HG02938 (cell line): ENCODE data around the gene HSPG2.
"Not testable (repeated sequence)": the region's sequence is repeated elsewhere in the genome, so short reads cannot be mapped to it uniquely, and the experiment has no call there.

Source experiments
- ATAC-seq: cut with Tn5 transposase; IDR thresholded peaks from one replicate; pipeline ENCODE4 v1.9.1; 2021; ENCODE audit warnings: mild to moderate bottlenecking, moderate library complexity; ENCODE audit not compliant: unreplicated experiment

Gene HSPG2

DNA sequence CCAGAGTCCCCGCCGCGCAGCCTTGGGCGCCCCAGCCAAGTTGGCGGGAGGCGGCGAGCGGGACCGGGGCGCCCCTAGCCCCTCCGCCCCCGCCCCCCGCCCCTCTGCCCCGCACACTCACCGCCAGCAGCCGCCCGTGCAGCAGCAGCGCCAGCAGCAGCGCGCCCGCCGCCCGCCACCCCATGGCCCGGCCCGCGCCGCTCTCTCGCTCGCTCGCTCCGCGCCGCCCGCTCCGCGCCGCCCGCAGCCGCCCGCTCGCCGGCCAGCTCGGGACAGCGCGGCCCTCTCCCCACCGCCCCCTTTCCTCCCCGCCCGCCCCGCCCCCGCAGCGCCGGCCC, at the start of gene HSPG2:
Gene HSPG2, minus strand, starts transcription at position 277 of the 338 bp plus-strand sequence. Its CDS starts 93 bp downstream, at position 184.
- no peak for ATAC-seq

DNA sequence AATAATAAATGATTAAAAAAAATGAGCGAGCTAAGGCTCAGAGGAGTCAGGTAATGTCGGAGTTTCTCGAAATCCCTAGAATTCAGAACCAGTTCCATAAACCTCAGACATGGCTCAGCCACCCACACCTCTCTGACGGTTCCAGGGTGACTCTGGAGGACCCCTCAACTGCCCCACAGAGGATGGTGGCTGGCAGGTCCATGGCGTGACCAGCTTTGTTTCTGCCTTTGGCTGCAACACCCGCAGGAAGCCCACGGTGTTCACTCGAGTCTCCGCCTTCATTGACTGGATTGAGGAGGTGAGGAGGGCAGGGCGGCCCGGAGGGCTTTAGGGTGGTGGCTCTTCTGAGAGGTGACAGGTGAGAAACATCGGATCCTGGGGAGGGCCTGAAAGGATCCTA, 49.3 kb upstream of the HSPG2 start:
- ATAC-seq, result not testable (repeated sequence)

DNA sequence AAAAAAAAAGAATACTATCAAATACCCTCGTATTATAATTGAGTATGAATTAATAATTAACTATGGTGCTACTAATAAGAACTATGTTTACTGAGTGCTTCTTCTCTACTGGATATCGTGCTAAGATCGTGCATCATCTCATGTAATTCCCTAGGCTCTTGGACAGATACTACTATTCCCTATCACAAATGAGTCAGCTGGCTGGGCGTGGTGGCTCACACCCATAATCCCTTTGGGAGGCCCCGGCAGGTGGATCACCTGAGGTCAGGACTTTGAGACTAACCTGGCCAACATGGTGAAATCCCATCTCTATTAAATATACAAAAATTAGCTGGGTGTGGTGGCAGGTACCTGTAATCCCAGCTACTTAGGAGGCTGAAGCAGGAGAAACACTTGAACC, 48.8 kb upstream of the HSPG2 start:
- not testable (repeated sequence) for ATAC-seq

DNA sequence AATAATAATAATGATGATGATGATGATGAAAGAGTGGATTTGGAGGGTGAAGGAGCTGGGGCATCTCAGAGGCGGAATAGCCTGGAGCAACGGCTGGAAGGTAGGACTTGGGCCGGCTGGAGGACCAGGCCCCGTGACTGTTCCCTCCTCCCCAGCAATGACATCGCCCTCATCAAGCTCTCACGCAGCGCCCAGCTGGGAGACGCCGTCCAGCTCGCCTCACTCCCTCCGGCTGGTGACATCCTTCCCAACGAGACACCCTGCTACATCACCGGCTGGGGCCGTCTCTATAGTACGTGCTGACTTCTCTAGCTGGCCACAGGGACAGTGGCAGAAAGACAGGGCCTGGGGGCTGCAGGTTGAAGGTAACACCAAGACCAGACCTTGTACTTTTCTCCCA, 46.4 kb upstream of the HSPG2 start:
- not testable (repeated sequence) for ATAC-seq

DNA sequence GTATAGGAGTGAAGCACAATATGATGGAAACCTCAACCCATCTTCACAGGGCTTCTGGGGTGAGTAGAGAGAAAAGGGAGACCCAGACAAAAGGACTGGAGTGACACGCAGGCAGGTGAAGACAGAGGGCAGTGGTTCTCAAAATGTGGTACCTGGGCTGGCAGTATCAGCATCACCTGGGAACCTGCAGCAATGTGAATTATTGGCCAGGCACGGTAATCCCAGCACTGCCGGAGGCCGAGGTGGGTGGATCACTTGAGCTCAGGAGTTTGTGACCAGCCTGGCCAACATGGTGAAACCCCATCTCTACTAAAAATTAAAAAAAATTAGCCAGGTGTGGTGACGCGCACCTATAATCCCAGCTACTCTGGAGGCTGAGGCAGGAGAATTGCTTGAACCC, 45.0 kb upstream of the HSPG2 start:
- not testable (repeated sequence) for ATAC-seq

DNA sequence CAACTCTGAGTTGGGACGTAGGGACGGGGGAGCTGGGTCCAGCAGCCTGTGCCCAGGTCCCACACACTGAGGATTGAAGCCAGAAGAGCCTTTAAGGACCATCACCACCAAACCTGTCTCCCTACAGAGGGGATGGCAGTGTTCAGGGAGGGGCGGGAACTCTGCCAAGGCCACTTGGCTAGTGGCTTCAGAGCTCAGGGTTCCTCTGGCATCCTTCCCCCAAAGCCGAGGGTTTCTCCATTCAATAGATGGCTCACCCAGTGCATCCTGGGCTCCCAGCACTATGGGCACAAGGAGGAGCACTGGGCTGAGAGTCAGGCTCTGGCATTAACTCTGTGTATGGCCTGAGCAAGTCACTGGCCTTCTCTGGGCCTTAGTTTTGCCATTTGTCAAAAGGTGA, 44.1 kb upstream of the HSPG2 start:
- ATAC-seq, result not testable (repeated sequence)

DNA sequence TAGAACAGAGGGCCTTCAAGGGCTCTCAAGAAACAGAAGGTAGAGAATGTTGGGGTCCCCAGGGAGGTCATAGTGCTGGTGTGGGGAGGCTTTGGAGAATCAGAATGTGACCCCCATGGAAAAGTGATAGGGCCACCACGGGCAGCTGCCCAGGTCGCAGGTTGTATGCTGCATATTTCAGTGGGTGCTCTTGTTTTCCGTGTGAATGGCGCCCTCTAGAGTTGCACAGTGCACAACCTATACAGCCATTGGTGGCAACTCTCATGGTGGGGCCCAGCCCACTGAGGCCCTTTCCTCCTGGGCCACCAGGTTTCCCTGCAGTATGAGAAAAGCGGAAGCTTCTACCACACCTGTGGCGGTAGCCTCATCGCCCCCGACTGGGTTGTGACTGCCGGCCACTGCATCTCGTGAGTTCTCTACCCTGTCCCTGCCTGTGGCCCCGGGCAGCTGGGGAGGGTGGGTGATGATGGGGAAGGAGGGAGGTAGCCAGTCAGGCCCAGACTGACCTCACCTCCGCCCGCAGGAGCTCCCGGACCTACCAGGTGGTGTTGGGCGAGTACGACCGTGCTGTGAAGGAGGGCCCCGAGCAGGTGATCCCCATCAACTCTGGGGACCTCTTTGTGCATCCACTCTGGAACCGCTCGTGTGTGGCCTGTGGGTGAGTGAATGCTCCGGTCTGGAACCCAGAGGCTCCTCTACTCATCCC, 43.6 kb upstream of the HSPG2 start:
- not testable (repeated sequence) for ATAC-seq

DNA sequence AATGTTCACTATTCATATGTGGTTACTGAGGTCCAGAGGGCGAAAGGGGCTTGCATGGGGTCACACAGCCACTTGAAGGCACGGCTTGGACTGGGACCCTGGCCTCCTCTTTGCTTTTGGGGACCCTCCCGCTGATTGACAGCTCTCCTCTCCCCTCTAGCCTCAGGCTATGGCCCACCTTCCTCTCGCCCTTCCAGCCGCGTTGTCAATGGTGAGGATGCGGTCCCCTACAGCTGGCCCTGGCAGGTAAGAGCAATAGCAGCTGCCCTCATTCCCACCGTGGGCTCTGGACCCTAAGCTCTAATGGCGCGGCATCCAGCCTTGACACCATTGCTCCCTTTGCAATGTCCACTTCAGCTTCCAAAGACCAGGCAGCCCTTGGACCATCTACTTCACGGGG, 41.1 kb upstream of the HSPG2 start:
- not testable (repeated sequence) for ATAC-seq

DNA sequence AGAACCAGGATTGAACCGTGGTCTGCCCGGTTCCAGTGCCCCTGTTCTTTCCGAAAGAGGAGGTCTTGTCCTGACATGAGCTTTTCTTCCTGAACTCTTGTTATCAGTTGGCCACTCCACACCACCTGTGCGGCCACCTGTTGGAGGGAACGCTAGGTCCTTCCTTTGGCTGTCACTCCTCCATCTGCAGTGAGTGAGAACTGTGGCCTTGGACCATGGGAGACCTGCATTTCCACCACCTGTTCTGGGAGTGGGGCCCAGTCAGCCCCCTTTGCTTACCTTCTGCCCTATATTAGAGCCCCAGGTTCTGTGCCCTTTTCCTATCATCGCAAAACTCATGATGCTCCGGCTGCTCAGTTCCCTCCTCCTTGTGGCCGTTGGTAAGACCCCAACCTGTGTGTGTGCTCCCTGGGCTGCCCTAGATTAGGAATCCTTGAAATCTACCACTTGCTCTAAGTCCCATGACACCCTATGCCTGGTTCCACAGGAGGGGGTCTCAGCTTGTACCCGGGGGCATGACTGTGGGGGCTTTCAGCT, 39.7 kb upstream of the HSPG2 start, which contains the start of gene CELA3B:
Gene CELA3B, plus strand, starts transcription at position 320 of the 537 bp plus-strand sequence. Its CDS starts 18 bp downstream, at position 338.
- ATAC-seq, result not testable (repeated sequence)

DNA sequence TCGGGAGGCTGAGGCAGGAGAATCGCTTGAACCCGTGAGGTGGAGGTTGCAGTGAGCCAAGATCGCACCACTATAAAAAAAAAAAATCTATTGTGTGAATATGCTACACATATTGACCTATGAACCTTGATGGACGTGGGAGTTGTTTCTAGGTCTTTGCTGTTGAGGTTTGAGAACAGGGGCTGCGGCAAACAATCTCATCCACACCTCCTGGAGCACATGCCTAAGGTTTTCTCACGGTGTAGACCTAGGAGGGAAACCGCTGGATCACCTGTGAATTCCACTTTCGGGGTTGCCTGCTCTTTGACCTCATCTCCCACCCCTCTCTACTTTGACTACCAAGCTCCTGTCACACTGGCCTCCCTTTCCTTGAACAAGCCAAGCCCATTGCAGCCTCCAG, 38.2 kb upstream of the HSPG2 start:
- ATAC-seq, result not testable (repeated sequence)

DNA sequence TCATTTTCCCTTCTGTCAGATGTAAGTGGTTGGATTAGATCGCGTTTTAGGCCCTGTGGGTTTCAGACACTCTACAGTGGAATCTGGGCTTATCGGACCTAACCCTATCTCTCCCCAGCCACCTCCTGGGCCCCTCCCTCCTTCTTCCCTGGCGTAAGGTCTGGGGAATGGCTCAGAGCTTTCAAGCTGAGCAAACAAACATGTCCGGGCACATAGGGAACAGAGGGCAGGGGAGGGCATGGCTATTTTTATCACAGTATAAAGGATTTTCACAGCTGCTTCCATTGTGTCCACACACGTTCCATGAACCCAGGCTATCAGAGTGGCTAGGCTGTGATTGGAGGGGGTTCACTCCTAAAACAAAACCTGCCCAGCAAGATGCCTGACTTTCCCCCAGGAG, 37.6 kb upstream of the HSPG2 start:
- not testable (repeated sequence) for ATAC-seq

DNA sequence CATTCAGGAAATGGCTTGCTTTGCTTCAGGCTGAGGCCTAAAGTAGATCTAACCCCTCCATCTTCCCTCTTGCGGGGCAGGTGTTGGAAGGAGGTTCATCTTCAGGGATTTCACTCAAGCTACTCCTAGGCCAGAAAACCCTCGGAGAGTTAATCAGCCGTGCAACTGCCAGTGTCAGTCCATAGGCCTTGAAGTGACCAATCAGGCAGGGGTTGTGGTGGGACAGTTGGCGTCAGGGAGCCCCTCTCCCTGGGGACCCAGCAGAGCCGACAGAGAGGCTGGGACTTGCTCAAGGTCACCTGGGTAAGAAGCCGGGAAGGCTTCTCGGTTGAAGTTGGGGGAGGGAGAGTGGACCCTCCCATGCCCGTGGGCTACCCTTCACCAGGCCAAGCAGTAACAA, 36.8 kb upstream of the HSPG2 start:
- ATAC-seq, result not testable (repeated sequence)

DNA sequence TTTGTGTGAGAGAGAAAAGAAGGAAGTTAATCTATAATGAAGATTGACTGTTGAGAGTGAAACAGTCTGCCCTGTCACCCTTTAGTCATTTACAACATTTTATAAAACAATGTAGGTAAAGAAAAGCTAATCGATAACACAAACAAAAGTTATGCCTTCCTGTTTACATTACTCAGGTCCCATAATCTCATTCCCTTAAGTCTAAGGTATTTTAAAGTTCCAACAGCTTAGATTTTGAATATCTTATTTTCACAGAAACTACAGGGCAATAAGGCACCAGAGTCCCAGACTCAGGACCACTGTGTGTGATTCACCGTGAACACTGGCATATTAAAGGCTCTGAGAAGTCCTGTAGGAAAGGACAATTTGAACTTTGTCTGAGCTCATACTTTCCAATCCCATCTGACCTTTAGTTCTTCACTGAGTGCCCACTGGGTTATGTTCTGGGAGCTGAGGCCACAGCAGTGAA, 35.9 kb upstream of the HSPG2 start:
- not testable (repeated sequence) for ATAC-seq

DNA sequence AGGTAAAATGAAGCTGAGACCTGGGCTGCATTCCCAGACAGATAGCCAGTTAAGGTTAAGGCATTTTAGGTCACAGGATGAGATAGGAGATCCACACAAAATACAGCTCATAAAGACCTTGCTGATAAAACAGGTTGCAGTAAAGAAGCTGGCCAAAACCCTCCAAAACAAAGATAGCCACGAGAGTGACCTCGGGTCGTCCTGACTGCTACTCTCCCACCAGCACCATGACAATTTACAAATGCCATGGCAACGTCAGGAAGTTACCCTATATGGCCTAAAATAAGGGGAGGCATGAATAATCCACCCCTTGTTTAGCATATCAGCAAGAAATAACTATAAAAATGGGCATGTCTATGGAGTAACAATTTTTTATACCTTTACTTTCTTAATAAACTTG, 33.4 kb upstream of the HSPG2 start:
- not testable (repeated sequence) for ATAC-seq

DNA sequence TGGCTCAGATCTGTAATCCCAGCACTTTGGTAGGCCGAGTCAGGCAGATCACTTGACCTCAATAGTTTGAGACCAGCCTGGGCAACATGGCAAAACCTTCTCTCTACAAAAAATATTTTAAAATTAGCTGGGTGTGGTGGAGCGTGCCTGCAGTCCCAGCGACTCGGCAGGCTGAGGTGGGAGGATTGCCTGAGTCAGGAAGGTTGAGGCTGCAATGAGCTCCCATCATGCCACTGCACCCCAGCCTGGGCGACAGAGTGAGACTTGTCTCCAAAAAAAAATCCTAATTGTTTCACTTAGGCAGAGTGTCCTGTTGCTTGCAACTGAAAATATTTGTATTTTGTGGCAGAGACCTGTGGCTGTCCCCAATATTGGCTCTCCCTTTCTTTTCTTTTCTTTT, 32.0 kb upstream of the HSPG2 start:
- ATAC-seq, result not testable (repeated sequence)

DNA sequence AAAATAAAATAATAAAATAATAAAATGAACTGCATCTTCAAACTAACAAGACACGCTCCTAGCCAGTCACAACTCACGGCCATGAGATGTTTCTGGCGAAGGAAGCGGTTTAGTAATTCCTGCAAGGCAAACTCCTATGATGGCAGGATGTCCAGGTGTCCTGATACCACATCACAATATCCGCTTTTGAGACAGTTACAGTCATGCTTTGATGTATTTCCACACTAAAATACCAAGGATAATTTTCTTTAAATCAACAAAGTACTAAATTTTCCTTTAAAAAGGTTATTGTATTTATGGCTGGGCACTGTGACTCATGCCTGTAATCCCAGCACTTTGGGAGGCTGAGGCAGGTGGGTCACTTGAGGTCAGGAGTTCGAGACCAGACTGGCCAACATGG, 30.1 kb upstream of the HSPG2 start:
- not testable (repeated sequence) for ATAC-seq

DNA sequence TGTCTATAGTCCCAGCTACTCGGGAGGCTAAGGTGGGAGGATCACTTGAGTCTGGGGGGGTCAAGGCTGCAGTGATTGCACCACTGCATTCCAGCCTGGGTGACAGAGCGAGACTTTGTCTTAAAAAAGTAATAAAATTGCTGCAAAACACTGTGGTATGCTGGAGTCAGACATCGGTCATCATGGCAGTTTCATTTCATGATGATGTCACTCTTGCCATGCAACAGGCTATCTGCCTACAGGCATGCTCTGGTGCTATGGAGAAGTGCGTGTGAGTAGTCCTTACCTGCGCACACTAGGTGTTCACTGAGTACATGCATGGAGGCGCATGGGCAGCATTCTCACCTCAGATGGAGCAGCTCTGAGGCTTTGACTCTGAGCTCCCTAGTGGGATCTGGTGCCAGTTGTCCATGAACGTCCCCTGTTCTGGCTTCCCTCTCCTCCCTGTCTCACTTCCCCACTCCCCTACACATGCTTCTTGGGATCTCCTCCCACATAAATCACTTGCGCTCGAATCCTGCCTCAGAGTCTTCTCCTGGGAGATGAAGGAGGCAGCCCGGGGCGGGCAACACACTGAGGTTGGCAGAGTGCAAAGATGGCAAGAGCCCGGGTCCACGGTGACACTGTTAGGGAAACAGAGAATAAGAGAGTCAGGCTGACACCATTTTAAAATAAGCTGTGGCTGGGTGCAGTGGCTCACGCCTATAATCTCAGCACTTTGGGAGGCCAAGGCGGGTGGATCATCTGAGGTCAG, 29.3 kb upstream of the HSPG2 start:
- ATAC-seq, result no peak

DNA sequence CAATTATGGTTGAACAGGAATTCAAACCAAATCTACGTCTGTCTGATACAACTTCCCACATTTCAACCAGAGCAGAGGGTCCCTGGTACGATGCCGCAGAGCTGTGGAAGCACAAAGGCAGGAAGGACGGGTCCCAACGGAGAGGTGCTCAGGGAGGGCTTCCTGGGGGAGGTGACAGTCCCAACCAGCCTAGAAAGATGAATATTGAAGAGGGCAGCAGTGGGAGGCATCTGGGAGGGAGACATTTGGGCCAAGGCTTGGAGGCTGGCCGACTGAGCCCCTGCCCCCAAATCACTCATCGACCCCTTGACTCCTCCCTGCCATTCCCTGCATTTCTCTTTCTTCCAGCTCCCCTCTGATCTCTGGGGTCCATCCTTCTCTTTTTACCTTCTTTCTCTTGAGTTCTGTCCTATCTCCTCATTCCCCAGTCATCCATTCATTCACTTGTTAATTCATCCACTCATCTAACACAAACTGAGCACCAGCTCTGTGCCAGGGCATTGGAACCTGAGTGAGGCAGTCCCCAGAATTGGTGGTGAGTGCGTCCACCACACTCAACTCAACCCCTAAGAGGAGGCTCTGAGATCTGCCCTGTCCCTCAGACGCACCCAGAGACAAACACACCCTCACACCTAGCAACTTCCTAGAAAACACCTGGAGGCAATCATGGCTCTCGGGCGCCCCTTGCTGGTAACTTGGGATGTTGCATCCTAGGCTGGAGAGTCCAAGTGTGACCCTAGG, 26.5 kb upstream of the HSPG2 start:
- no peak for ATAC-seq

DNA sequence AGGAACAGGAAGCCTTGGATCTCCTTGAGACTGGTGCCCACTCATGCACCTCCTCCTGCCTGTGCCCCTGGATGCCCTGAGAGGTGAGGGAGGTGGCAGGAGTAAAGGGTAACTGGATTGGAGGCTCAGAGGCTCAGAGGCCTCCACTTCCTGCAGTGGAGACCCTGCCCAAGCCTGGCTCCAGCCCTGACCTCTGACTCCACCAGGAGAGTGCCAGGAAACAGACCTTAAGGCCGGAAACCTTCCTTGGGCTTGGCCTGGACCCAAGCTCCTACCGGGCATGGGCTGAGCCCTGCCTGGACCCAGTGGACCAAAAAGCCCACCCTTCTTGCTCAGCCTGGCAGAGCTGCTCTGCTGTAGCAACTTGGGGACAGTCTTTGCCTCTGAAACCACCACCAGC, 24.7 kb upstream of the HSPG2 start:
- ATAC-seq, result no peak

DNA sequence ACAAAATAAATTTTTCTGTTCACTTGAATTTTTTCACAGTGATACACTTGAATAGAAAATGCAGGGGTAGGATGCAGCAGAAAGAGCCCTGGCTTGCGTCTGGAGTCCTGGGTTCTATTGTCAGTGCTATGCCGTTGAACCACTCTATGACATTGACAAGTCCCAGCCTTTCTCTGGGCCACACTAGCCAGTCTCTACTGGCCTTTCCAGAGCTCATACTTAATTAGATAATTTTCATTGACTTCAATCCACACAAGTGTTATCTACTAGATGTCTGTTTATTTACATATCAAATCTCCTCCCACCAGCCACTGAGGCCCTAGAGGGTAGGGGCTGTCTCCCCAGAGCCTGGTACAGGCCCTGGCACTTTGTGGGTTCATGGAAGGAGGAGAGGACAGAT, 24.2 kb upstream of the HSPG2 start:
- ATAC-seq, result no peak
